CD4-positive, alpha-beta T cell treated with Interleukin-15 for 4 hours (primary cell): ENCODE data around the gene RALGPS1.

Source experiments
- DNase-seq: peaks from one replicate; pipeline ENCODE4 v3.0.0-alpha.2; 2020; ENCODE audit warnings: low spot score

RALGPS1 gene

DNA sequence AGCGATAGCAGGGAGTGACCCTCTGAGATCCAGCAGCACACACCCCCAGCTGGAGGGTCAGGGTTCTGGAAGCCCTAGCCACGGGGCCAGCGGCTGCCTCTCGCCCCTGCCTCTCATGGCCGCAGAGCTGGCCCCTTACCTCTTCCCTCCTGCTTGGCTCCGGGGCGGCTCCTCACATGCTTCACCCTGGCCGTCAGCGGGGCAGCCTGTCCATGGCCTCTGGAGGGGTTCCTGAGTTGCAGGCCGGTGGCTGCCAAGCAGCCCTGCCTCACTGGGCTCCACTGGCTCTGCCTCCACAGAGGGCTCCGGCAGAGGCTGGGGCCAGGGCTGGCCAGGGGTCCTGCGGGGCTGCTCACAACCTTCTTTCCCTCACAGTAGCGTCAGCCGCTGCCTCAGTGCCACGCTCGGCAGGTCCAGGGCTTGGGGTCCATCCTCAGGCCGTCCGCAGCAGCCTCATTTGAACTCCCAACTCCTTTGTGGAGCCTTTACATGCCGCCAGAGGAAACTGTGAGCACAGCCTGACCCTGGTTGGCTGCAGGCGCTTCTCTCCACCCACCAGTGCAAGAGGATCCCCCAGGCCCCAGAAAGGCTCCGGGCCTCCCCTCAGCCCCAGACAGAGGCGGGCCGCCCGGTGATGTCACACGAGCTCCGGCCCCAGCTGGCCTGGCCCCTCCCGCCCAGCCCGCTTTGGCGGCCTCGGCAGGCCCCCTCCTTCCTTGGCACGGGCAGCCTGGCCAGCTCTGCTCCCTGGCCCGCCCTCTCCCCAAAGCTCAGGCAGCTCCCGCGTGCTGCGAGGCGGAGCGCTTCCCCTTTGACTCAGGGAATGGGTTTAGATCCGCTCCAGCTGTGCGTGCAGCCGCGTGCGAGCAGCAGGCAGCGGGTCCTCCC, 207.8 kb downstream of the RALGPS1 start, which contains the start of gene ANGPTL2:
TSS of gene ANGPTL2 (minus strand) at position 460 of the 888 bp plus-strand sequence. CDS start 13,904 bp downstream, outside the sequence.
- DNase-seq, result no peak

GRCh38 chr9:127123064-127123890, 208.7 kb downstream of the RALGPS1 start:
- DNase-seq, result no peak

GRCh38 chr9:127124111-127124531, 209.5 kb downstream of the RALGPS1 start:
- DNase-seq, result no peak

- DNase-seq, result no peak
Observed at GRCh38 chr9:127124792-127125191, 210.2 kb downstream of the RALGPS1 start.

DNA sequence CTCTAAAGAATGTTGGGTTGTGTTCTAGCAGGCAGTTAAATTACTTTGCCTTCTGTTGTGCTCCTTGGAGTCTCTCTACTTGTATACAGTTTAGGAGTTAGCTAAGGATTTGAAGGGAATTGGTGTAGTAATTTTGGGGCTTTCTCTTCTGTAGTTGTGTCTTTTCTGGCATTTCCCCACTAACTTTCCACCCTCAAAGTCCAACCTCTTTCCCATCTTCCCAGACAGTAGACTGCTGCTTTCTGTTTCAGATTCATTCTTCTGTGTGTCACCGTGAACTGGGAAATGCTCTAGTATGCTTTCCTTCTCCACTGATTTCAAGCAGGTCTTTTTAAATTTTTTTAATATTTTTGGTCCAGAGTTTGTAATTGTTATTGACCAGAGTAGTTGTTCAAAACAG, 212.4 kb downstream of the RALGPS1 start:
- no peak for DNase-seq

DNA sequence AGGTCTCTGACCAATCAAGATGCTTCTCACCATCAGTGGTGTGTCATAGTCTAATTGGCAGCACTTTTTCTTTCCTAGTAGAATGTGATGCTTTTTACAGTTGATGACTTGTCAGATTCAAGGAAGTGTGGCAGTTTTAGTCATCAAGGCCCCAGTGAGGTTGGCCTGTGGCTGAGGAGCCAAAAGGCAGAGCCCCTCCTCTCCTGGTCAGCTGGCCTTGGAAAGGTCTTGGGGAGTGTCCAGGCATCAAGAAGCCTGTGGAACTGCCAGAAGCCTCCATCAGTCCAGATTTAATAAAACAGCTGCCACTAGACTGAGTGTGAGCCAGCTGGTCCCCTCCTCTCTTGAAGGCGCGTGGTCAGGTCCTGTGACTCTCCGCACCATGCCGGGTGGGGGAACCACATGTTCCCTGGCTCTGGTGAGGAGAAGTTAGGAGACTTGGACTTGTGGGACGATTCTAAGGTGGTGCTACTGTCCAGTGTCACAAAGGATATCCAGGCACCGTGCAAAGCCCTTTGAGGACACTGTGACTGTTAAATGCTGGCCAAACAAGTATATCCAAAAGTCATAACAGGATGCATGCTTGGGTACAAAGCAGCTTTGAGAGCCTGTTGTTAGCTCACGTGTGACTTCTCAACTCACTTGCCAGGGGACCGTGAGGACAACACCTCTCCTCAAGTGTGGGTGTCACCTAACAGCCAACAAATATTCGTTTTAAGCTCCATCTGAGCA, 213.9 kb downstream of the RALGPS1 start:
- no peak for DNase-seq

- no peak for DNase-seq
Observed at GRCh38 chr9:127129073-127129717, 214.6 kb downstream of the RALGPS1 start.

GRCh38 chr9:127129718-127130085, 215.1 kb downstream of the RALGPS1 start:
- DNase-seq, result no peak

DNA sequence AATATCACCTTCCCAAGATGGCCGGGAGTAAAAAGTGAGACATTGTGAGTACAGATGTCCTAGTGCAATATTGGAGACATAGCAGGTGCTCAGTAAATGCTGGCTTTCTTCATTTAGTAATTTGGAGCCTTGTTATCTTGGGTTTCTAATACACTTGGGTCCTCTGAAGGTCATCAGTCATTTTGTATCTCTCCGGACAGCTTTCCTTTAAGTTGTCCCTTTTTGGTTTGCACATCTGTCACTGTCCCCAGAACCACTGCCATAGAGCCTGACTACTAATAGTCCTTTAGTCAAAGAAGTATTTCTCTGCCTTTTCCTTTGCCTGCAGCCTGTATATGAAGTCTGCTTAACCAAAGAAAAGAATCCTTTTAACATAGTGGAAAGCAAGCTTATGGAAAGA, 215.7 kb downstream of the RALGPS1 start:
- DNase-seq, result no peak

DNA sequence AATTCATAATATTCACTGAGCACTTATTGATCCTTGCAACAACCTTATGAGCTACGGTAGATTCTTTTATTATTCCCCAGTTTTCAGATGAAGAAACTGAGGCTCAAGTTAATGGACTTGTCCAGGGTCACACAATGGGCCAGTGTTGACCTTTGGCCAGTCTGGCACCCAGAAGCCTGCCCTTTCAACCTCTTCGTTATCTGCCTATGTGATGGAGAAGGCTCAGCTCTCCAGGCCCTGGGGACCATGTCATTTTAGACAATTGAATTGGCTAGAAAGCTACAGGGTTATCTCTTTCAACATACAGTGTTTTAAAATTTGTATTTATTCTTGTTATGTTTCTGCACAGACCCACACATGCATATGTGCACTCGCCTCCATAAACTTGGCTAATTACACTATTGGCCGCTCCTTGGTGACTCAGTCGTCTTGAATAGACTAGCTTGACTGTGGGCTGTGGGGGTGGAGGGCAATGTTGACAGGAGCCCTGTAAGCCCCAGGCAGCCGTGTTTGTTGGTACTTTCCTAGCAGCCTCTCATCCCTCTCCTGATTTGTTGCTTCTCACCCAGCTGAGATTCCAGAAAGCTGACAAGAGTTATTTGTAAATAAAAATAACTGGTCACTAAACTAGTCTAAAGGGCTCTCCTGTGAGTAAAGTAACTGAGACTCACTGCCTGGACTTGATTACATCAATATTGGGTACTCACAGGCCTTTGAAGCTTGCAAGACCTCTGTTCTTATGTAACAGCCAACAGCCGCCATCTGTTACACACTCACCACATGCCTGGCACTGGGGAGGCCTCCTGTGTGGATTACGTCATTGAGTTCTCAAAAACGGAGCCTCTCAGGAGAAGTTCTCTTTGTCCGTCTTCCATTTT, 216.3 kb downstream of the RALGPS1 start:
- no peak for DNase-seq

DNA sequence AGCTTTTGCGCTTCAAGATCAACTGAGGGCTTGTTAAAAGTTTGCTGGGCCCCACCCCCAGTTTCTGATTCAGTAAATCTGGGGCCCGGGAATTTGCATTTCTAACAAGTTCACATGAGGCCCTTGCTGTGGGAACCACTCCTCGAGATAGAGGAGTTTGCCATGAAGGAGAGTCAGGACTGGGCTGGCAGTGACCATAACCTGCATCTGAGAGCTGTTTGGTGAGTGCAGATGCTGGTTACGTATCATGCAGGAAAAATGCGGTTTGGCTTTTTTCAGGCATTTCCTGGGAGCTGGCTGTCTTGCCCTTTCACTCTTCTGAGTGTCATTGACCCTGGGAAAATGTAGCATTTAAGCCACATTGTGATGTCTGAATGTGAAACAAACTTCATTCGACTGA, 217.3 kb downstream of the RALGPS1 start:
- no peak for DNase-seq

DNA sequence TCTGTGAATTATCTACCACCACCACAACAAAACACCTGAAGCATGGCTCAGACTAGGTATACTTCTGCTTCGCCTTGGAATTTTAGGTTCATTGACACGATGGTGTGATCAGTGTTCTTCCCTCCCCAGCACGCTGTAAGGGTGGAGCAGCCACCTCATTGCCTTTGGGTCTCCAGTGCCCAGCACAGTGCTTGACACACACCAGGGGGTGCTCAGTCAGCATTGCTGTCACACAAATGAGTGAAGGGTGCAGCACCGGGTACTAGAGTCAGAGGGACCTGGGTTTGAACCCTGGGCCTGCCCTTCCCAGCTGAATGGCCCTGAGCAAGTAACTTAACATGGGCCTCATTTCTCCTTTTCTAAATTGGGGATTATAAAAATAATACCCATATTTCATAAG, 217.8 kb downstream of the RALGPS1 start:
- DNase-seq, result no peak

- no peak for DNase-seq
Observed at GRCh38 chr9:127132921-127133647, 218.5 kb downstream of the RALGPS1 start.

GRCh38 chr9:127133739-127134167, 219.2 kb downstream of the RALGPS1 start:
- DNase-seq, result no peak

- no peak for DNase-seq
Observed at GRCh38 chr9:127135056-127135745, 220.6 kb downstream of the RALGPS1 start.

DNA sequence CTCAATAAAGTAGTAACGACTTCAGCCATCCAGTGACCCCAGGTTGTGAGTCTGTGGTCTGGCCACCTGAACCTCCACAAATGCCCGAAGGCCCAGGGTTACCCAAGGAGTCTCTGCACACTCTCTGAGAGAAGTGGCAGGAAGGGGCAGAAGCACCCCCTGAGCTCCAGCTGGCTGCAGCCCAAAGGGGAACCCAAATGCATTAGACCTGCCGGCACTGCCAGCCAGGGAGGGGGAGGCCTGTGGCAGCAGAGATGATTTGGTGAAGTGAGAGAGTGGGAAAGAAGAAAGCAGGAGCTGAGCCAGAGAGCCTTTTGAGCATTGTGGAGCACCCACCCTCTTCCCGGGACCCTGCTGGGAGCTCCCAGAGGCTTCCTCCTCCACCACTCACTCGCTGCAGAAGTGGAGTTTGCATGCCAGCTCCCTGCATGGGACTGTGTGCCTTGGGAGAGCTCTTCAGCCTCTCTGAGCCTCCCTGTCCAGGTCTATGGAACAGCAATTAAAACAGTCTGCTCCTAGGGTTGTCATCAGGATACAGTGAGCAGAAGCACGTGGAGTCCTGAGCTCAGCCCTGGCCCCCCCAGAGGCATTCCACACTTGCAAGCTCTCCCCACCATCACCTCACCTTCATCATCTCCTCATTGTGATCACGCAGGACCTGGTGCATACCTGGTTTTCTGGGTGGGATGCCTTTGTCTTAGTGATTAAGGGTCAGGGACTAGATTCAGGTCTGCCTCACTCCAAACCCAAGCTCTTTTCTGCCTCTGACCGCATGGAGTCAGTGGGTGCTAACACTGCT, 221.7 kb downstream of the RALGPS1 start:
- no peak for DNase-seq

- DNase-seq, result no peak
Observed at GRCh38 chr9:127136880-127137639, 222.5 kb downstream of the RALGPS1 start.
